CD8-positive, alpha-beta memory T cell (primary cell): ENCODE data around the gene KCNN3. TPM values are rescaled to one million over a fixed set of nuclear protein-coding genes. Genes with fewer than 3 reads are reported as not detected.
A peak's percentile ranks its signal among the peaks of the same experiment; 100 is the strongest.

Source experiments
- CTCF ChIA-PET: fragments of 350-600 bp; sonication (Branson Sonifier 250); formaldehyde crosslinking; loops from one replicate; lab custom pipeline; 2021; ENCODE audit warnings: antibody characterized with exemption; lab: Charles Lee
- POLR2A ChIA-PET: fragments of 350-600 bp; sonication (Branson Sonifier 250); formaldehyde crosslinking; loops from one replicate; lab custom pipeline; 2021; ENCODE audit warnings: antibody characterized with exemption; lab: Charles Lee
- DNase-seq, 5 donors: peaks; one replicate each; pipeline versions ENCODE4 v3.0.0 to v3.0.0-alpha.2; 2020 to 2022; ENCODE audit warnings: mixed read lengths in 1 of 5
- H3K27ac ChIP-seq: one replicate; pipeline ENCODE4 v1.7.0; 2013; ENCODE audit warnings: low read depth, mild to moderate bottlenecking, low read length, moderate library complexity
- H3K27me3 ChIP-seq: 2 replicates; pipeline ENCODE4 v1.7.0; 2013; ENCODE audit warnings: low read length, mild to moderate bottlenecking; ENCODE audit not compliant: insufficient read depth, poor library complexity, severe bottlenecking
- H3K36me3 ChIP-seq: 2 replicates; pipeline ENCODE4 v1.7.0; 2013; ENCODE audit warnings: mild to moderate bottlenecking, low read length, moderate library complexity; ENCODE audit not compliant: insufficient read depth
- H3K4me1 ChIP-seq: 2 replicates; pipeline ENCODE4 v1.7.0; 2013; ENCODE audit warnings: mild to moderate bottlenecking, low read length, moderate library complexity; ENCODE audit not compliant: insufficient read depth
- H3K4me3 ChIP-seq: 2 replicates; pipeline ENCODE4 v1.7.0; 2013; ENCODE audit warnings: mild to moderate bottlenecking, low read length
- H3K9me3 ChIP-seq: 2 replicates; pipeline ENCODE4 v1.7.0; 2013; ENCODE audit warnings: mild to moderate bottlenecking, low read length
- H3K27ac Mint-ChIP-seq, 8 donors: one replicate each; pipeline ENCODE4 v1.8.0; 2020 to 2021; ENCODE audit warnings: mixed read lengths in 8 of 8, mild to moderate bottlenecking in 6 of 8, inconsistent platforms in 3 of 8, moderate library complexity in 3 of 8
- H3K27me3 Mint-ChIP-seq, 2 donors: one replicate each; pipeline ENCODE4 v1.8.0; 2020 to 2021; ENCODE audit warnings: mixed read lengths in 2 of 2, mild to moderate bottlenecking in 1 of 2, moderate library complexity in 1 of 2
- H3K36me3 Mint-ChIP-seq, 3 donors: one replicate each; pipeline ENCODE4 v1.8.0; 2020 to 2021; ENCODE audit warnings: mixed read lengths in 3 of 3, inconsistent platforms in 1 of 3, mild to moderate bottlenecking in 1 of 3
- H3K4me1 Mint-ChIP-seq, 3 donors: one replicate each; pipeline ENCODE4 v1.8.0; 2020 to 2021; ENCODE audit warnings: mixed read lengths in 3 of 3, inconsistent platforms in 1 of 3, mild to moderate bottlenecking in 1 of 3
- H3K4me3 Mint-ChIP-seq, 7 donors: one replicate each; pipeline ENCODE4 v1.8.0; 2020 to 2021; ENCODE audit warnings: mixed read lengths in 7 of 7, mild to moderate bottlenecking in 6 of 7, moderate library complexity in 4 of 7, inconsistent platforms in 2 of 7
- H3K9me3 Mint-ChIP-seq, 5 donors: one replicate each; pipeline ENCODE4 v1.8.0; 2020 to 2022; ENCODE audit warnings: mixed read lengths in 5 of 5, mild to moderate bottlenecking in 3 of 5, moderate library complexity in 2 of 5, inconsistent platforms in 1 of 5
- polyA plus RNA-seq: library from polyadenylated mRNA; unstranded; fragments of 300-500 nt; fragmentation: Illumina TruSeq; gene quantifications from one replicate; pipeline ENCODE4 v1.2.3, GENCODE V29; 2021
- total RNA-seq, 2 experiments: library from RNA; stranded (reverse); gene quantifications; one replicate each; pipeline ENCODE4 v1.2.3, GENCODE V29; 2021

KCNN3 gene
- total and polyA plus RNA-seq, 3 experiments from 2014 or later, result 0.18 to 0.22 TPM; not detected in 1

DNA sequence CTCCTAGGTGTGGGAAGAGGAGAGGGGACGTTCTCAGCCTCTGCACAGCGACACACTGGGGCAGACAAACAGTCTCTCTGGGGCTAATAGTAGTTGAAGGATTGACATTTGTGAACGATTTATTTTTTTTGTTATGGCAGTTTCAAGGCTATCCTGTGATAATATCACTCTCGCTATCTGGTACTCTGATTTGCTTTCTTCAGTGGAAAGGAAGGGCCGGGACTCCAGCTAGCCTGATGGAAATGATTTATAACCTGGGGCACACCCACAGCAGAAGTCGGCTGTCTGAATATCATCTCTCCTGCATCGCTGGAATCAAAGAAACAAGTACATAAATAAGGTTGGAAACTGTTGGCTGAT is 122.7 kb downstream of the KCNN3 start:
- H3K4me3 ChIP-seq, result no peak overlapping the region

DNA sequence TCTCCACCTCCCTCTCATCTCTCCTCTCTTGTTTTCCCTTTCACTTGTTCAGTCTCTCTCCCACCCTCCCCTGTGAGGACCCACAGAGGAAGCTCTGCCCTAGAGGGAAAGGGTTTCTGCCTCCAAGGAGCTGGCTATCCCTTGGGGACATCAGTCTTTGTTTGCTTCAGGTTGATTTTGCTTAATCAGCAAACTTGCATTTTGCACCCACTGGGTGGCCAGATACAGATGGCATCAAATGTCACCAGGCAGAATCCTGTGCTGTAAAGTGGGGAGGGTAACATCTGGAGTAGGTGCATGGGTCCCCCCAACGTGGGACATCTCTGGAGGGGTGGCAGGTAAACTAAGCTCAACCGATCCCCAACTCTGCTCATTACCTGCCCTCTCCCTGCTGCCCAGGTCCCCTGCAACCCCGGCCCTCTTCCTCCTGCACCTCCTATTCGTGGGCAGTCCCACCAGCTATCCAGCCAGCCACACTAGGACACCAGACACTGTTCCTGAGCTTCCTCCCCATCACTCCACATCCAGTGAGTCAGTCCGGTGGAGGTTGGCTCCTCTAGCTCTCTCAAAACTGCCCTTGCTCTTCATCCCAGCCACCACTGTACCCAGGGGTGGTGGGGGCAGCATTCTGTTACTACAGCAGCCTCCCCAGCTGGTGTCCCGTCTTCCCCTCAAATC is 123.3 kb downstream of the KCNN3 start:
- Histone ChIP-seq H3K36me3 (no peaks in the 10 kb centered on the region), H3K4me3 (no peak overlapping the region), H3K27me3 (no peaks in the 10 kb centered on the region), H3K4me1 (peaks cover 50% of the 10 kb centered on the region), H3K27ac (no peak overlapping the region), H3K9me3 (no peaks in the 10 kb centered on the region)
- Mint-ChIP-seq H3K9me3 (no peaks in the 10 kb centered on the region), H3K27ac (peak overlapping the region in 5 of 8 donors; percentile 9 to 89 (median 48)), H3K4me3 (peak overlapping the region in 1 of 7 donors; percentile 19), H3K4me1 (peaks cover 39 to 51% (median 44%) of the 10 kb centered on the region in 3 donors), H3K27me3 (peaks cover 0 to 22% of the 10 kb centered on the region in 2 donors), H3K36me3 (no peaks in the 10 kb centered on the region)
- DNase-seq, result no peak
- ChIA-PET CTCF (interaction anchor here (1.6 to 2.3 kb wide), 3 partner anchors 14 to 45 kb away, joined by 3 to 11 read pairs (median 6); no protein-coding TSS in a partner anchor), POLR2A (interaction anchor here (1.6 kb wide), 1 partner anchor 45 kb away, joined by 4 read pairs; no protein-coding TSS in a partner anchor)

More for the DNA sequence above, 122.7 kb downstream of the KCNN3 start:
- no peaks in the 10 kb centered on the region for H3K9me3 Mint-ChIP-seq
- Histone ChIP-seq H3K27ac (no peak overlapping the region), H3K9me3 (no peaks in the 10 kb centered on the region), H3K4me1 (peaks cover 50% of the 10 kb centered on the region), H3K27me3 (no peaks in the 10 kb centered on the region), H3K36me3 (no peaks in the 10 kb centered on the region)
- CTCF ChIA-PET, result interaction anchor here (0.8 to 2.3 kb wide), 4 partner anchors 13 to 139 kb away, joined by 3 to 11 read pairs (median 5); no protein-coding TSS in a partner anchor
- peaks cover 0 to 18% of the 10 kb centered on the region in 2 donors for H3K27me3 Mint-ChIP-seq
- H3K4me3 Mint-ChIP-seq, result peak overlapping the region in 4 of 7 donors; percentile 62 to 81 (median 66)
- H3K27ac Mint-ChIP-seq, result peak overlapping the region in 6 of 8 donors; percentile 9 to 89 (median 45)
- POLR2A ChIA-PET, result interaction anchor here (0.7 to 1.6 kb wide), 2 partner anchors 44 to 188 kb away, joined by 4 read pairs; no protein-coding TSS in a partner anchor
- H3K4me1 Mint-ChIP-seq, result peaks cover 39 to 51% (median 44%) of the 10 kb centered on the region in 3 donors
- no peaks in the 10 kb centered on the region for H3K36me3 Mint-ChIP-seq
- DNase-seq, result no peak

DNA sequence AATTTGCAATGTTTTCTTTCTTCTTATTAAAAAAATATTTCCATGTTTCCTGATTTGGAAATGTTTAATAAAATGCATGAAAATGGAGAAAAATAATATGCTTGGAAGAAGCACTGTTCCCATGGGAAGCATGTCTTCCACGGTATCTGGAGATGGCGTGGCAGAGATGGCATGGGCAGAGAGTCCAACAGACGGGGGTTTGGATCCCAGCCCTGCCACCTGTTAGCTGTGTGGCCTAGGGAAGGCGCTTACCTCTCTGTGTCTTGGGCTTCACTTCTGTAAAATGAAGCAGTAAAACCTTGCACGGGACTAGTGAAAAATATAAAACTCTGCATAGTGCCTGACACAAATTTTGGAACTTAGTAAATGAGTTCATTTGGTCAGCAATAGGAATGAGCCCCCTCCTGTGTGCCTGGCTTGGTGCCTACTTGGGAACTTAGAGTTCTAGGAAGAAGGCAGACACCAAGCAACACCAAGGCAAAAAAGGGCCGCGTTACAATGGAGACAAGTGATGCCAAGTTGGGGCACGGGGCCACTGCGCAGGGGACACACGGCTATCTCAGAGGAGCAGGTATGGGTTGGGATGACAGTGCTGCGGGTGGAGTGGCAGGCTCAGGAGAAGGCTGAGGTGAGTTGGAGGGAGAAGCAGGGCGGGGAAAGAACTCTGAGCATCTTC is 124.2 kb downstream of the KCNN3 start:
- peaks cover 39 to 51% (median 44%) of the 10 kb centered on the region in 3 donors for H3K4me1 Mint-ChIP-seq
- CTCF ChIA-PET, result interaction anchor here (1.3 to 2.7 kb wide), 3 partner anchors 10 to 15 kb away, joined by 4 to 16 read pairs (median 11); no protein-coding TSS in a partner anchor
- DNase-seq, result no peak
- peak overlapping the region in 2 of 7 donors; percentile 15 for H3K4me3 Mint-ChIP-seq
- Histone ChIP-seq H3K27ac (no peak overlapping the region), H3K27me3 (no peaks in the 10 kb centered on the region), H3K36me3 (no peaks in the 10 kb centered on the region), H3K4me3 (no peak overlapping the region), H3K4me1 (peaks cover 50% of the 10 kb centered on the region), H3K9me3 (no peaks in the 10 kb centered on the region)
- no peaks in the 10 kb centered on the region for H3K9me3 Mint-ChIP-seq
- H3K27me3 Mint-ChIP-seq, result peaks cover 4 to 22% of the 10 kb centered on the region in 2 donors
- POLR2A ChIA-PET, result no interaction called here
- H3K27ac Mint-ChIP-seq, result peak overlapping the region in 3 of 8 donors; percentile 1 to 21 (median 3)
- no peaks in the 10 kb centered on the region for H3K36me3 Mint-ChIP-seq

DNA sequence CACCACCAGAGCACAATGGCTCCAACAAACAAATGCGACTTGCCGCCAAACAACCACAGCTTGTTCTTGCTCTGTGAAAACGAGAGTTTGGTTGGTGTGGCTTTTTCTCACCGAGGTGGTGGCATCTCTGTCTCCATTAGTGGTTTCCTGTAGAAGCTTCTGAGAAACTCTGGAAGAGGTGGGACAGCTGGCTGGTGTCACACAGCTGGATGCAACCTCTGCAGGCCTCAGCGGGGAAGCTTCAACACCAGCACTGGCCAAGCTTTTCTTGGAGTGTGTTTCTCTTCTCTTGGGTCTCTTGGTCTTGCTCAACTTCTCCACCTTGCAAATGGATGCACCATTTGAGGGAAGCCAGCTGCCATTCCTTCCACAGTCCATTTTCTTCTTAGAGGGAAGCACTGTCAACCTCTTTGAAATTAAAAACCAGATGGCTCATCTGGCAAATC is 124.8 kb downstream of the KCNN3 start:
- no peaks in the 10 kb centered on the region for H3K36me3 ChIP-seq
- Mint-ChIP-seq H3K4me3 (peak overlapping the region in 6 of 7 donors; percentile 5 to 66 (median 56)), H3K4me1 (peaks cover 39 to 51% (median 44%) of the 10 kb centered on the region in 3 donors), H3K9me3 (no peaks in the 10 kb centered on the region), H3K27me3 (peaks cover 8 to 22% of the 10 kb centered on the region in 2 donors), H3K36me3 (no peaks in the 10 kb centered on the region), H3K27ac (peak overlapping the region in 3 of 8 donors; percentile 3 to 36 (median 22))
- no peak overlapping the region for H3K27ac ChIP-seq
- no peak for DNase-seq
- H3K4me1 ChIP-seq, result peaks cover 50% of the 10 kb centered on the region
- H3K9me3 ChIP-seq, result no peaks in the 10 kb centered on the region
- H3K4me3 ChIP-seq, result no peak overlapping the region
- no peaks in the 10 kb centered on the region for H3K27me3 ChIP-seq
- POLR2A ChIA-PET, result no interaction called here
- CTCF ChIA-PET, result interaction anchor here (1.1 to 2.7 kb wide), 3 partner anchors 9 to 76 kb away, joined by 3 to 16 read pairs (median 4); no protein-coding TSS in a partner anchor

DNA sequence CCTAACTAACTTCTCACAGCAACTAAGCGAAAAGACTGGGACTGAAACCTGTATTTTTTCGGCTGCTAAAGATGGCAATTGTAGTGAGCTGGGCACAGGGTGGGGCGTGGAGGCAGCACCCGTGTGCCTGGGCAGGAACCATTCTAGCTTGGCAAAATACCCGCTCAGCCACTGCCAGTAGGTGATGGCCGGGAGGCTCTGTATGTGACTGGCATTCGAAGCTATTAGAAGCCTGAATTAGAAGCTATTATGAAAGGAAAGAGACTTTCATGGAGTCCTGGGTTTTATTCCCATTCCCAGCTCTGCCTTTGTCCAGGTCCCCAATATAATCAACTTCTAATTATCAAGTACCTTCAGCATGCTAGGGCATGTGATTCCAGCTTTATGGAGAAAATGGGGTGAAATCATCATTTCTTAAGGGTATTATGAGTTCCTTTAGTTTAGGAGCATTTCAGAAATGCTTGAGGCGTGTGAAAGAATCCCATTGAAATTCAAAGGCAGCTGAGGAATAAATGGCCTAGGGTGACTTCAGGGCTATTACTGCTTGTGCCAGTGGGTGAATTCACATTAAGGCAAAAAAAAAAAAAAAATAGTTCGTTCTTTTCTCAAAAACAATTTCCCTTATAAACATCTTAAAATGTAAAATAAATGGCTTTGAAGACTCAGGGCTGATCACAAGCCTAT is 125.6 kb downstream of the KCNN3 start:
- no peaks in the 10 kb centered on the region for H3K27me3 ChIP-seq
- ChIA-PET CTCF (interaction anchor here (0.6 to 2.7 kb wide), 5 partner anchors 9 to 229 kb away, joined by 3 to 16 read pairs (median 3); no protein-coding TSS in a partner anchor), POLR2A (no interaction called here)
- H3K4me3 Mint-ChIP-seq, result peak overlapping the region in 1 of 7 donors; percentile 65
- peaks cover 50% of the 10 kb centered on the region for H3K4me1 ChIP-seq
- peaks cover 11 to 20% of the 10 kb centered on the region in 2 donors for H3K27me3 Mint-ChIP-seq
- no peak overlapping the region for H3K27ac ChIP-seq
- H3K9me3 Mint-ChIP-seq, result no peaks in the 10 kb centered on the region
- no peak overlapping the region for H3K27ac Mint-ChIP-seq
- no peaks in the 10 kb centered on the region for H3K9me3 ChIP-seq
- H3K4me3 ChIP-seq, result no peak overlapping the region
- H3K36me3 Mint-ChIP-seq, result no peaks in the 10 kb centered on the region
- H3K4me1 Mint-ChIP-seq, result peaks cover 39 to 51% (median 44%) of the 10 kb centered on the region in 3 donors
- H3K36me3 ChIP-seq, result no peaks in the 10 kb centered on the region
- DNase-seq, result no peak

DNA sequence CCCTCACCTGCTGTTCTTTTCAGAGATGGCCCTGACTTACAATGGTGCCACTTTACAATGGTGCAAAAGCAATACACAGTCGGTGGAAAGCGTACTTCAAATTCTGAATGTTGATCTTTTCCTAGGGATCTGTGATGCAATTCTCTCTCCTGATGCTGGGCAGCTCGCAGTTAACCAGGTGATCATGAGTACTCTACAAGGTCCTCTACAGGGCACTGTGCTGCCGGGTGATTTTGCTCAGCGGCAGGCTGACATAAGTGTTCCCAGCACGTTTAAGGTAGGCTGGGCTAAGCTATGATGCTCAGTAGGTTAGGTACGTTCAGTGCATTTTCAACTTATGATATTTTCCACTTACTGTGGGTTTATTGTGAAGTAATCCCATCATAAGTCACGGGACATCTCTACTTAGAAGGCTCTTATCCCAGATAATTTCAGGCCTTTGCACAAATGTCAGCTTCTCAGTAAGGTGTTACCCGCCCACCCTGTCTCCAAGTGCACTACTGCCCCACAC is 126.5 kb downstream of the KCNN3 start:
- Histone ChIP-seq H3K4me3 (no peak overlapping the region), H3K36me3 (no peaks in the 10 kb centered on the region), H3K27ac (no peak overlapping the region), H3K27me3 (no peaks in the 10 kb centered on the region), H3K4me1 (peaks cover 46% of the 10 kb centered on the region), H3K9me3 (no peaks in the 10 kb centered on the region)
- no peak overlapping the region for H3K27ac Mint-ChIP-seq
- DNase-seq, result no peak
- H3K4me1 Mint-ChIP-seq, result peaks cover 38 to 50% (median 39%) of the 10 kb centered on the region in 3 donors
- H3K9me3 Mint-ChIP-seq, result no peaks in the 10 kb centered on the region
- H3K27me3 Mint-ChIP-seq, result peaks cover 20 to 26% of the 10 kb centered on the region in 2 donors
- ChIA-PET CTCF (interaction anchor here (1.1 to 2.7 kb wide), 2 partner anchors 17 to 31 kb away, joined by 3 to 16 read pairs; no protein-coding TSS in a partner anchor), POLR2A (no interaction called here)
- no peaks in the 10 kb centered on the region for H3K36me3 Mint-ChIP-seq
- no peak overlapping the region for H3K4me3 Mint-ChIP-seq

DNA sequence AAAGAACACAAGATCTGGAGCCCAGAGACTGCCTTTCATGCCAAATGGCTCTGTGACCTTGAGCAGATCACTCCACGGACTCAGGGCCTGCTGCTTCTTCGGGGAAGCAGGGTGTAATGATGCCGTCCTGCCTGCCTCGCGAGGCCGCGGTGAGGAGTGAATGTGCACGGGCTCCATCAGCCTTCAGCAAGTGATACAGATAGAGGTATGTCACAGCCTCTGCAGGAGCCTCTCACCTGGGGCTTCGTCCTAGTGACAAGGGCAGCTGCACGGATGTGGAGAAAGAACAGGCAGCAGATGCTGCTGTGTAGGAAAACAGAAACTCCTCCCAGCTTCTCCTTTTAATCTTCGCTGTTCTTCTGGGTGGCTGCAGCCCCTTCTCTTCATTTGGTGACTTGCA is 127.5 kb downstream of the KCNN3 start:
- Histone ChIP-seq H3K4me3 (no peak overlapping the region), H3K27ac (no peak overlapping the region), H3K36me3 (no peaks in the 10 kb centered on the region), H3K9me3 (no peaks in the 10 kb centered on the region), H3K27me3 (no peaks in the 10 kb centered on the region), H3K4me1 (peaks cover 37% of the 10 kb centered on the region)
- Mint-ChIP-seq H3K4me3 (no peak overlapping the region), H3K9me3 (no peaks in the 10 kb centered on the region), H3K36me3 (peaks cover 0 to 2% (median 0%) of the 10 kb centered on the region in 3 donors), H3K27me3 (peaks cover 26 to 27% of the 10 kb centered on the region in 2 donors), H3K27ac (peak overlapping the region in 1 of 8 donors; percentile 3), H3K4me1 (peaks cover 29 to 40% (median 30%) of the 10 kb centered on the region in 3 donors)
- no peak for DNase-seq
- ChIA-PET CTCF (interaction anchor here (1.0 kb wide), 1 partner anchor 18 kb away, joined by 4 read pairs; no protein-coding TSS in a partner anchor), POLR2A (no interaction called here)
